ENCODE measurements around the gene KAZN.
"Not testable (repeated sequence)": the region's sequence is repeated elsewhere in the genome, so short reads cannot be mapped to it uniquely, and the experiment has no call there.

Gene KAZN

GRCh38 chr1:14963791-14964710 is 365.6 kb downstream of the KAZN start:
- not testable (repeated sequence) for DNase-seq

GRCh38 chr1:14964711-14965055 is 366.2 kb downstream of the KAZN start:
- DNase-seq: no peak

- DNase-seq: no peak
Observed at GRCh38 chr1:14968251-14968851, 369.9 kb downstream of the KAZN start.

- peak in 1 of 2 donors; percentile 9 for DNase-seq
Observed at GRCh38 chr1:14969006-14969405, 370.5 kb downstream of the KAZN start.

- no peak for DNase-seq
Observed at GRCh38 chr1:14970115-14970798, 371.8 kb downstream of the KAZN start.

GRCh38 chr1:14970799-14971141 is 372.3 kb downstream of the KAZN start:
- no peak for DNase-seq

- DNase-seq: no peak
Observed at GRCh38 chr1:14971221-14971620, 372.7 kb downstream of the KAZN start.

GRCh38 chr1:14972107-14972506 is 373.6 kb downstream of the KAZN start:
- DNase-seq: no peak

GRCh38 chr1:14973773-14974172 is 375.3 kb downstream of the KAZN start:
- no peak for DNase-seq

- DNase-seq: no peak
Observed at GRCh38 chr1:14974361-14974760, 375.9 kb downstream of the KAZN start.

- DNase-seq: no peak
Observed at GRCh38 chr1:14975119-14975518, 376.6 kb downstream of the KAZN start.

- no peak for DNase-seq
Observed at GRCh38 chr1:14976256-14976655, 377.8 kb downstream of the KAZN start.

- DNase-seq: no peak
Observed at GRCh38 chr1:14977338-14977931, 378.9 kb downstream of the KAZN start.

GRCh38 chr1:14980621-14981218 is 382.2 kb downstream of the KAZN start:
- no peak for DNase-seq

- no peak for DNase-seq
Observed at GRCh38 chr1:14982029-14982428, 383.5 kb downstream of the KAZN start.

GRCh38 chr1:14983277-14983676 is 384.8 kb downstream of the KAZN start:
- DNase-seq: no peak

- no peak for DNase-seq
Observed at GRCh38 chr1:14986168-14986567, 387.7 kb downstream of the KAZN start.

GRCh38 chr1:14987829-14988603 is 389.5 kb downstream of the KAZN start:
- DNase-seq: no peak

GRCh38 chr1:14988636-14989035 is 390.2 kb downstream of the KAZN start:
- no peak for DNase-seq

GRCh38 chr1:14989931-14990728 is 391.6 kb downstream of the KAZN start:
- no peak for DNase-seq

GRCh38 chr1:14993414-14993813 is 394.9 kb downstream of the KAZN start:
- no peak for DNase-seq

All from CD4-positive, alpha-beta T cell treated with Interleukin-4 for 1 hour (primary cell).